Heart left ventricle (tissue), 13 donors: Measurements from ENCODE around the gene MRFAP1.

ENCODE experiments used
- POLR2A ChIP-seq, 2 donors: fragments of 450-650 bp; IDR thresholded peaks; one replicate each; pipeline ENCODE4 v1.6.1; 2017; ENCODE audit warnings: antibody characterized with exemption in 2 of 2, mild to moderate bottlenecking in 2 of 2, moderate library complexity in 2 of 2
- TF ChIP-seq, protein P1 (sequence below), 12 donors: fragments of 200-600 bp; sonication (generic) in 4 of 12; IDR thresholded peaks; one replicate each; pipeline versions ENCODE4 v1.5.0 to v1.8.0; 2018 to 2022; ENCODE audit warnings: antibody characterized with exemption in 12 of 12, mild to moderate bottlenecking in 5 of 12
- donor health status: ischemic (EF 13 %, LVEDD 7.1; RV severe dilation, severe dysfunction).
- donor health status: DM: no; HTN: yes; CAD: no.
- donor health status: DM: no; HTN: no; CAD: no.
- donor health status: ischemic (EF 25% LVEDD 6.9; RV normal size, moderate dysfunction).
- donor health status: ischemic (EF 25% LVEDD 5.7; RV mildly dilated, moderate dysfunction).
- donor health status: ischemic (EF 35%, LVEDD 5.7; RV mildly dilated, moderate dysfunction).
- donor health status: nonischemic (EF 11% LVEDD 7.7; RV severe dilation, severe dysfunction).
- donor health status: DM: yes; HTN: yes; CAD: no.
- donor health status: PGD.
- donor health status: ischemic (EF 29% LVEDD 5.4; RV normal size, mild dysfunction).
- donor health status: nonischemic (EF 23%, LVEDD 6.1; RV moderate dilation, normal function).

DNA sequence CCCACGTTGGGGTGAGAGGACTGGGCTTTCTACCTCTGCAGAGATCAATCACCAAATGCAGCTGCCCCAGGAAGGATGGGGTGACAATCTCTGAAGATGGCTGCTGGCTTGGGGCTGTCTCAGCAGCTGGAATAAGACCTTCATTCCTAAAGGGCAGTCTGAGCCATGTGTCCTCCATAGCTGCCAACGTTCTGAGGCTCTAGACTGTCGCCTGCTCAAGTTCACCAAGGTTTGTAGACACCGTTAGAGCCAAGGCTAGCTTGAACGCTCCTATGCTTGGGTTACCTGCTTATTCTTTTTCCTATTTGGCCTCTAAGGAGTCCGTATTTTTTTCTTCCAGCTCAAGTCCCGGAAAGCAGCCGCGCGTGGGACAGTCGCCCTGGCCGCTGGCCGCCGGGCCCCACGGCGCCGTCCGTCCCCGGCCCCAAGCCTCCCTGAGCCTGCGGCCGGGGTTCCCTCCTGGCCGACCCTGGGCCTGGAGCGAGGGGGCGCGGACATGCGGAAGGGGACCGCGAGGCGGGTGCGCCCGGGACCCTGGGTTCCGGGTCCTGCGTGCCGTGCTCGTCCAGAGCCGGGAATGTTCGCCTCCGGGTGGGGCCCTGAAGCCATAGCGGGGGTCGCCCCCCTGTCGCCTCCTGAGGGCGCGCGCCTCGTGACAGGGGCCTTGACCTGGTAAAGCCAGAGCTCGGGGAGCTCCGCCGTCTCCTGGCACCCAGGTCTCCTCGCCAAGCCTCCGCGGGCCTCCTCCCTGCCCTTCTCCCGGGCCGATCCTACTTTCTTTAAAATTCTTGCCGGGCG lies 23.3 kb downstream of the MRFAP1 start:
- TF ChIP-seq, protein P1, sequence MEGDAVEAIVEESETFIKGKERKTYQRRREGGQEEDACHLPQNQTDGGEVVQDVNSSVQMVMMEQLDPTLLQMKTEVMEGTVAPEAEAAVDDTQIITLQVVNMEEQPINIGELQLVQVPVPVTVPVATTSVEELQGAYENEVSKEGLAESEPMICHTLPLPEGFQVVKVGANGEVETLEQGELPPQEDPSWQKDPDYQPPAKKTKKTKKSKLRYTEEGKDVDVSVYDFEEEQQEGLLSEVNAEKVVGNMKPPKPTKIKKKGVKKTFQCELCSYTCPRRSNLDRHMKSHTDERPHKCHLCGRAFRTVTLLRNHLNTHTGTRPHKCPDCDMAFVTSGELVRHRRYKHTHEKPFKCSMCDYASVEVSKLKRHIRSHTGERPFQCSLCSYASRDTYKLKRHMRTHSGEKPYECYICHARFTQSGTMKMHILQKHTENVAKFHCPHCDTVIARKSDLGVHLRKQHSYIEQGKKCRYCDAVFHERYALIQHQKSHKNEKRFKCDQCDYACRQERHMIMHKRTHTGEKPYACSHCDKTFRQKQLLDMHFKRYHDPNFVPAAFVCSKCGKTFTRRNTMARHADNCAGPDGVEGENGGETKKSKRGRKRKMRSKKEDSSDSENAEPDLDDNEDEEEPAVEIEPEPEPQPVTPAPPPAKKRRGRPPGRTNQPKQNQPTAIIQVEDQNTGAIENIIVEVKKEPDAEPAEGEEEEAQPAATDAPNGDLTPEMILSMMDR (IDR thresholded peaks at IDR 0.05), result no peak
- TF ChIP-seq POLR2A (IDR thresholded peaks at IDR 0.05), result no peak
